Dermis lymphatic vessel endothelial cell (primary cell): ENCODE data around the gene SH2D3A. TPM values are rescaled to one million over a fixed set of nuclear protein-coding genes. Genes with fewer than 3 reads are reported as not detected.

ENCODE experiments used
- total RNA-seq: library from RNA; depleted of rRNA; stranded (reverse); fragments of >200 nt; gene quantifications from 2 replicates; pipeline ENCODE4 v1.2.1, GENCODE V29; 2014

The SH2D3A gene
- 2.2 and 3.0 TPM in 2 replicates for total RNA-seq

DNA sequence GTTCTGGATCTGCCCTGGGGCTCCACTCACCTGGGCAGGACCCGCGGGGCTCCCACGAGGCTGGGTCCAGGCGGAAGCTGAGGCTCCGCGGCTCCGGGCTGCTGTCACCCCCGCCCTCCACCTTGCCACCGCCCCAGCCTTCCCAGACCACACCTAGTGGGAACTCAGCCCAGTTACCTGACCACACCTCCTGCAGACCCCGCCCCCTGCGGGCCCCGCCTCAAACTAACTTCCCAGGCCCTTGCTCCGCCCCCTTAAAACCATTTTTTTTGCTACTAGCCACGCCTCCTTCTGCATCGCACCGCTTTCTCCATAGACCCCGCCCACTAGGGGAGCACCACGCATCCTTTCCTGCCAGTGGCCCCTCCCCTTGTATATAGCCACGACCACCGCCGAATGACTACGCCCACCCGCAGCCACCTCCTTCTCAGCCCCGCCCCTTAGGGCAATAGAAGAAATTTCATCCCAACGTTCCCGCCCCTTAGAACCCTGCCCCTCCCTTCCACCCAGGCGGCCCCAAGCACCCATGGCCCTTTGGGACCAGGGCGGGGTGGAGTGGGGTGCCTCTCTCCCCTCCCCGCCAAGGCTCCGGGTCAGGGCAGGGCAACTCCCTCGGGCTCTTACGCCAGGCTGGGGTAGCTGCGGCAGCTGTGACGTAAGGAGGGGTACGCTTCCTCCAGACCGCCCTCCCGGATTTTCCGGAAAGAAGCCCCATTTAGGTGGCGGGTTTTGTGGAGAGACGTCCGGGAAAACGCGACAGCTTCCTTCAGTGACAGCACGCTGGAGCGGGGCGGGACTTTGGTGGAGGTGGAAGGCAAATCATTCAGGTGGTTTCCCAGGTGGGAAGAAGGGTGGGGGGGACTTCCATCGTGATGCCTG, at the start of gene SH2D3A:
Gene SH2D3A (minus strand): TSS at position 79 of the 879 bp plus-strand sequence. CDS start 3,687 bp downstream, outside the sequence.

DNA sequence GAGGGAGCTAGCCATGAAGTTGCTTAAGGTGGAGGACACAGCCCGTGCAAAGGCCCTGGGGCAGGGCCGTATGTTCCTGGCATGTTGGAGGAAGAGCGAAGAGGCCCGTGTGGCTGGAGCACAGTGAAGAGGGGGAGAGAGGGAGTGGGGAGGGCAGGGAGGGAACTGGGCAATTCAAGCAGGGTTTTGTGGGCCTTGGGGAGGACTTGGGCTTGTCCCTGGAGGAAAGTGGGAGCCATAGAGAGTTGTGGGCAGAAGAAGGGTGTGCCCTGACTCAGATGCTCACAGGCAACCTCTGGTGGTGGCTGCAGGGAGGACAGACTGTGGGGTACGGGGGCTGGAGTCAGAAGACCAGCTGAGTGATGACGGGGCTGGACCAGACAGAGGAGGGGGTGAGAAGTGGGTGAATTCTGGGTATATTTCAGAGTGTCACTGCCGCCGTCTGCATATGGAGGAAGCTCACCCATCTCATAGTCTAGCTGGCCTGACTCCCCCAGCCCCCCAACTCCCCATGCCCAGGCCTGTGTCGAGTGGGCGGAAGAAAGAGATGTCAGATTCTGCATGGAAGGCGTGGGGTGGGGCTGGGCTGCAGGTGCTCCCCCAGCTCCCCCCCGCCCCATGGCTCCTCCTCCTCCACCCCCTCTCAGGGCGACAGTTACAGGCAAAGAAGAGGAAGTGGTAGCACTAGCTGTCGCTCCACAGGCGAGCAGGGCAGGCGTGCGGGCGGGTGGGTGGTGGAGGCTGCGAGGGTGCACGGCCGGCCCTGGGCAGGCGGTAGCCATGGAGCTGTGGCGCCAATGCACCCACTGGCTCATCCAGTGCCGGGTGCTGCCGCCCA, 5.0 kb upstream of the SH2D3A start, which contains the start of gene VAV1:
Gene VAV1 (plus strand): TSS at position 681 of the 838 bp plus-strand sequence. CDS start 100 bp downstream, at position 781.

DNA sequence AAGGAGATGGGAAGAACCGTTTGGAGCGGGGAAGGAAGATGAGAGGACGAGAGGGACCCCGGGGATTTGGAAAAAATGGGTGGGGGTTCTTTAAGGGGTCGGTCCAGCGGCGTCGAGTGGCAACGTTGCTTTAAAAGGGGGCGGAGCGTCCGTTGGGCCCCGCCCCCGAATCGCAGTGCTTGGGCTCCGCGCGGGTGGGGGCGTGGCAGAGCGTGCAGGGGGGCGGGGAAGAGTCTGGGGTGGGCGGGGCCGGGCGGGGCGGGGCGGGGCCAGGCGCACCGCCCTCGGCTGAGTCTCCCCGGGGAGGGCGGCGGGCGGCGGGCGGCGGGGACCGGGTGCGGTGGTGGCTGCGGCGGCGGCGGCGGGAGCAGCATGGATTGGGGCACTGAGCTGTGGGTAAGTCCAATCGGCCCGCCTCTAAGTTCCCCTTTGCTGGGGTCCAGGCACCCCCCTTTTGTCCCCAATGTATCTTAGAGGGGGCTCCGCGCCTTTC, 27.8 kb downstream of the SH2D3A start, which contains the start of gene TRIP10:
Gene TRIP10 (plus strand): TSS at position 291 of the 493 bp plus-strand sequence. CDS start 82 bp downstream, at position 373.

DNA sequence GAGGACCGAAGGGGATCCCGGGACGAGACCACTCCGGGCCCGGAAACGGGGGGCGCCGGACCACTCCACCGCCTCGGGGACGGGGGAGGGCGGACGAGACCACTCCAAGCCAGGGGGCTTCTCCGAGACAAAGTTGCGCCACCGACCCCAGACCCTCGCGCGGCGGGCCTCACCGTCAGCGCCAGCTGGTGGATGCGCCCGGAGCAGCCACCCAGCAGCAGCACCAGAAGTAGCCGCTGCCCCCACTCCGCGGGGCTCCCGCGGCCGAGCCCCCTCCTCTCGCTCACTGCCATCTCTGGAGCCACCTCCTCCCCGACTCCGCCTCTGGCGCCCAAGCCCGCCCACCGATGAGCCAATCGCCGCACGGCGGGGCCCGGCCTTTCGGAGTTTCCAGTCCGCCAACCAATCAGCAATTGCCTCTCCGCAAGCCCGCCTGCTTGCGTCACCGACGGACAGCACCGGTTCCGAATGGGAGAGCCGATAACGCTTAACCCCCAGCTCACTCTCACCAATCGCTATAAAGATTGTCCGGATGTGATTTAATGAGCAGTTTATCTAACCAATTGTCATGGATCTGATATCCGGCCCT, 29.9 kb downstream of the SH2D3A start, which contains the start of gene GPR108:
Gene GPR108 (minus strand): TSS at position 297 of the 589 bp plus-strand sequence. CDS start 4 bp downstream, at position 293.

DNA sequence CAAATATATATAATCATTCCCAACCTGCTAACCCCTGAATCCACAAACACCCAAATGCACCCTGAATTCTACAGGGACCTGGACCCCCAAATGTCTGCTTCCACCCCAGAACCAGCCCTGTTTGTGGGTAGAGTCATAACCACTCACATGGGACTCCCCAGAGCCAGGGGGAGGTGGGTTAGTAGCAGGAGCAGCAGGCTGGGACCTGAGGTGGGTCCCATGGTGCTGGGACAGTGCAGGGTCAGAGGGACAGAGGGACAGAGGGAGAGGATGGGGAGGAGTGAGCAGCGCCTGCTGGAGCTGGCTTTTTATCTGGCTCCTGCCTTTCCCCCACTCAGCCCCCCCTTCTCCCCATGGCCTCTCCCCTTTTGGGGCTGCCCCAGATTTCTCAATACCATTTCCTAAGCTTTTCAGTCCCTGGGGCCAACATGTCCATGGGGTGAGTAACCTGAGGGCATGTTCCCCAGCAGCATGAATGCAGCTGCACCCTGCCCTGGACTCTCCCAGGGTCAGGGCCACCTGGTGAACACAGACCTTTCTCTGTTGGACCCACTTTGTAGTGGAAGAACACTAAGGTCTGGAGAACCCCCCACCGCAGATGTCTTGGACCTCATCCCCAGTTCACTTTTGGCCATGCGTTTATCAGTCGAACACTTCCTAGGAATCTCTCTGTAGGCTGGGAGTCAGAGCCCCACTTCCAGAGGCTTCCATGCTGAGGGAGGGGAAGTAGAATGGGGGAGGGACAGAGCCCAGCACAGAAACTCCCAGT, 46.7 kb downstream of the SH2D3A start, which contains the start of gene C3:
Gene C3 (minus strand): TSS at position 282 of the 769 bp plus-strand sequence. CDS start 61 bp downstream, at position 221.

Other genes with a start within 250 kb of the SH2D3A start
- gene TNFSF9, start 236.4 kb downstream of the SH2D3A start, total RNA-seq = 0.17 and 0.76 TPM in 2 replicates
- gene CD70, start 176.3 kb downstream of the SH2D3A start, total RNA-seq = not detected in 2 replicates
- not detected in 2 replicates for gene TNFSF14, start 97.3 kb downstream of the SH2D3A start, total RNA-seq
- gene C3, start 46.8 kb downstream of the SH2D3A start, total RNA-seq = 0.33 TPM in 1 of 2 replicates, not detected in the other
- 38.6 and 51.6 TPM in 2 replicates for gene GPR108, start 29.9 kb downstream of the SH2D3A start, total RNA-seq
- gene TRIP10, start 27.8 kb downstream of the SH2D3A start, total RNA-seq = 19.1 and 23.0 TPM in 2 replicates
- under 0.01 TPM in 1 of 2 replicates, not detected in the other for gene VAV1, start 5.3 kb upstream of the SH2D3A start, total RNA-seq
- gene ADGRE1, start 120.1 kb upstream of the SH2D3A start, total RNA-seq = not detected in 2 replicates